B cell (primary cell): Measurements from ENCODE around the gene OCA2.

Experiments used
- EZH2 ChIP-seq: IDR thresholded peaks from 2 replicates; pipeline ENCODE4 v1.6.1; 2012; ENCODE audit warnings: borderline replicate concordance, low read depth, mild to moderate bottlenecking, moderate library complexity, low read length; ENCODE audit not compliant: insufficient read depth, poor library complexity, severe bottlenecking
- TF ChIP-seq, protein P1 (sequence below): fragments of 200-600 bp; IDR thresholded peaks from one replicate; pipeline ENCODE4 v1.8.0; 2022; ENCODE audit warnings: antibody characterized with exemption, mild to moderate bottlenecking

DNA sequence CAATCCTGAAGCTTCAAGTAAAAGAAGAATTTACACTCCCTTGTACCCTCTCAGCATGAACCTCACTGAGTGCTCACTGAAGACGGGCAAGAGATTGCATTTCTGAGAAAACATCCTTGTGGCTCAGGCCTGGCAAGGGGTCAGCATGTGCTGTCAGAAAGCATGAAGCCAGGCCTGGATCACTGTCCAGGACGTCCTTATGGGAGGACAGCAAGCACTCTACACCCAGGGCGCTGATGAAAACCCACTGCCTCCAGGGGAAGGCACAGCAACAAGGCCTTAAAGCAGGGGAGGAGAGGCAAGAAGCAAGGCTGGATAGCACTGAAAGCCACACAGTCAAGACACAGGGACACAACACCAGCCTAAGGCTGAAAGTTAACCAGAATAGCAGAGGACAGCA, 315.4 kb downstream of the OCA2 start:
- TF ChIP-seq, protein P1, sequence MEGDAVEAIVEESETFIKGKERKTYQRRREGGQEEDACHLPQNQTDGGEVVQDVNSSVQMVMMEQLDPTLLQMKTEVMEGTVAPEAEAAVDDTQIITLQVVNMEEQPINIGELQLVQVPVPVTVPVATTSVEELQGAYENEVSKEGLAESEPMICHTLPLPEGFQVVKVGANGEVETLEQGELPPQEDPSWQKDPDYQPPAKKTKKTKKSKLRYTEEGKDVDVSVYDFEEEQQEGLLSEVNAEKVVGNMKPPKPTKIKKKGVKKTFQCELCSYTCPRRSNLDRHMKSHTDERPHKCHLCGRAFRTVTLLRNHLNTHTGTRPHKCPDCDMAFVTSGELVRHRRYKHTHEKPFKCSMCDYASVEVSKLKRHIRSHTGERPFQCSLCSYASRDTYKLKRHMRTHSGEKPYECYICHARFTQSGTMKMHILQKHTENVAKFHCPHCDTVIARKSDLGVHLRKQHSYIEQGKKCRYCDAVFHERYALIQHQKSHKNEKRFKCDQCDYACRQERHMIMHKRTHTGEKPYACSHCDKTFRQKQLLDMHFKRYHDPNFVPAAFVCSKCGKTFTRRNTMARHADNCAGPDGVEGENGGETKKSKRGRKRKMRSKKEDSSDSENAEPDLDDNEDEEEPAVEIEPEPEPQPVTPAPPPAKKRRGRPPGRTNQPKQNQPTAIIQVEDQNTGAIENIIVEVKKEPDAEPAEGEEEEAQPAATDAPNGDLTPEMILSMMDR = no peak
- no peak for TF ChIP-seq EZH2
